HG02884 (cell line): ENCODE data around the gene KIF20A.
A peak's percentile ranks its signal among the peaks of the same experiment; 100 is the strongest.
"Not testable (repeated sequence)": the region's sequence is repeated elsewhere in the genome, so short reads cannot be mapped to it uniquely, and the experiment has no call there.

Source experiments
- ATAC-seq: cut with Tn5 transposase; IDR thresholded peaks from one replicate; pipeline ENCODE4 v1.9.1; 2021; ENCODE audit warnings: mild to moderate bottlenecking, moderate library complexity; ENCODE audit not compliant: unreplicated experiment

Gene KIF20A

DNA sequence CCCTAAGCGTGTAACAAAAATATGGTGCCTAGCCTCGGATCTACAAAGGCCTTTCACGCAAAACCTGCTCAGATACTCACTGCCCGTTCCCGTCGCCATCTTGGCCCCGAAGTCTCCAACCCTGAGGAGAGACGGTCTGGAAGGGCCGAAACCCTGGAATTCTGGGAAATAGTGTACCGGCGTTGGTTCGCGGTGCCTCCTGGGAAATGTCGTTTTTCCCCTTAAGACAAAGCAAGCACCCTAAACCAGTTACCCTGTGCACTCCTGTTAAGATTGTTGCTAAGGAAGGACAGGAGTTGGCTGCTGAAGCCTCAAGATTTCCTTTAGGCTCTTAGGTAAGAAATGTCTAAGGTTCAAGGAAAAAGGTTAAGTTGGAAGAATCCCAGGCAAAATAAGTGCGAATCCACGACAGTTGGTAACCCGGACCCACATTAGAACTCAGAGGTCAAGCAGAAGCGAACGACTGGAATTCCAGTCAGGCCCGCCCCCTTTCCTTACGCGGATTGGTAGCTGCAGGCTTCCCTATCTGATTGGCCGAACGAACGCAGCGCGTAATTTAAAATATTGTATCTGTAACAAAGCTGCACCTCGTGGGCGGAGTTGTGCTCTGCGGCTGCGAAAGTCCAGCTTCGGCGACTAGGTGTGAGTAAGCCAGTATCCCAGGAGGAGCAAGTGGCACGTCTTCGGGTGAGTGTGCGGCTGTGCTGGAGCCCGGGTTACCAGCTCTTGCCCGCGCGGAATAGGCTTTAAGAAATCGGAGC is at the start of gene KIF20A, which contains the start of gene BRD8:
Gene KIF20A, plus strand, starts transcription at position 597 of the 761 bp plus-strand sequence. CDS start 569 bp downstream, outside the sequence.
Gene BRD8, minus strand, starts transcription at position 115 of the 761 bp plus-strand sequence. Its CDS starts 16 bp downstream, at position 99.
- peak; percentile 80 for ATAC-seq

DNA sequence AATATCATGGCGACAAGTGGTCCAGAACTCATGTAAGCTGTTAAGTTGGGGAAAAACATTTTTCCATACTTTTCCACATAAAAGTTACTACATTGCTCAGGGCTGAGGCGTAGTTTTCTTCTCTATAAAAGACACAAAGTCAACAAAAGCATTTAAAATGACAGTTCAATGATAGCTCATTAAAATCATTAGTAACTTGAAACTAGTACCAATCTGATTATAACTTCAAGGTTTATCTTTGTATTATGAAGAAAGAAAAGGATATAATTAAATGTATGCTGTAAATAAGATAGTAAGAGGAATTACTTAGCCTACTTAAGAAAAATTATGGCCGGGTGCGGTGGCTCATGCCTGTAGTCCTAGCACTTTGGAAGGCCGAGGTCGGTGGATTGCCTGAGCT is 49.6 kb upstream of the KIF20A start:
- ATAC-seq: no peak

DNA sequence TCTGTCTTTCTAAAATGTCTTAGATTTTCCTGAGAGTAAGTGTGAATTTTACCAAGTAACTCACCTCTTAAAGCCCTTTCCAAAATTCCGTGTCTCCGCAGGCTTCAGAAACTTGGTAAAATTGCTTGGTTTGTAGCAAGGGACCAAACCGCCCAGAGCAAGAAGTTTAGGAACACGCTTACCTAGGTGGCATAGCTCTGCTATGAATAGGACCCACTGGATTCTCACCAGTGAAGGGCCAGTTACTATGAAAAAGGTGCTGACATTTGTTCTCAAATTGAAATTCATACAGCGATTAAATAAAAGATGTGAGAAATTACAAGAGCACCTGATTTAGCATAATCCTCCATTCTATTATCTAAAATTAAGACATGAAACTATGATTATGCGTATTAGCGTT is 46.4 kb upstream of the KIF20A start:
- ATAC-seq: no peak

DNA sequence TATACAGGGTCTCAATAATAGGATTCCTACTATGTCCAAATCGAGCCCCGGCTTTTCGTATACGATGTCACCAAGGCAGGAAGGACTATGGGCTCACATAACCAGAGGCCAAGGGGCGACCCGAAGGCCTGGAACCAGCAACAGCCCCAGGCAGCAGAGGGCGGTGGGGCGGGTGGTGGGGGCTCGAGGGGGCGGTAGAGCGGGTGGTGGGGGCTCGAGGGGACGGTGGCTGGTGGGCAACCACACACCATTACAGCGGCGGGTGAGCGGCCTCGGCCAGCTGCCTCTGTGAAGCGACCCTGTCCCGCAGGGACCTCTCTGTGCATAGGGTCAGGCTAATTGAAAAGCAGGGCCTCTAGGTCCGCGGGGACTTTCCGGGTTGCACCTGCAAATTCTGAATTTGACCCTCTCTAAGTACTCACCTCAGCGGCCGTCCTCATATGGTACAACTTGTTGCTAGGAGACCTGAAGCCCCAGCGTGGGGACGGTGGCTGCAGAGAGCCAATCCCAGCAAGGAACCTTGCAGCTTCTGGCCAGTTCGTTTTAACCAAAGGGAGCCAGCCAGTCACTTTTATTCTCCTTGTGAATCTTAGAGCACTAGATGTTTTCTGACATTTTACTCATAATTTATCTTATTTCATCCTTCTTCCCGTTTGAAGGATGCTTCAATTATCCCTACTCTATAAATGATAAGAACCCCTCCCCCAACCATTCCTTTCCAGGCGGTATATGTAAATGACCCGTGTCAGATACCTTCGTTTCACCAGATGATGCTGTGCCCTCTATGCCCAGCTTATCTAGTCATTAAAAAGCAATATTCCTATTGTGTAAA is 39.7 kb upstream of the KIF20A start, which contains the start of gene NME5:
Gene NME5, minus strand, starts transcription at position 480 of the 832 bp plus-strand sequence. CDS start 648 bp downstream, outside the sequence.
- no peak for ATAC-seq

DNA sequence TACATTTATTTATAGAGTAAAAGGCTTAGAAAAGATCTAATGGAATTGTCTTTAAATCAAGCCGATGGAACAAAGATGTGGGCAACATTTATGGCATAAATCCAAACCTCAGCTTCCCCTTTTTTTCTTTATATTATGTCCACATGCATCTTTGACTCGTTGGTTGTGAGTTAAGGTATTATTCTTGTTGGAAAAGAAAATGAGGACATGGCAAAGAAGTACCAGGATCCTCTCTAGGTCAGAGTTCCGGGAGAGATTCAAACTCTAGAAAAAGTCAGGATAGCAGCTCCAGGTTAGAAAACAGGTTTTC is 39.2 kb upstream of the KIF20A start:
- no peak for ATAC-seq

DNA sequence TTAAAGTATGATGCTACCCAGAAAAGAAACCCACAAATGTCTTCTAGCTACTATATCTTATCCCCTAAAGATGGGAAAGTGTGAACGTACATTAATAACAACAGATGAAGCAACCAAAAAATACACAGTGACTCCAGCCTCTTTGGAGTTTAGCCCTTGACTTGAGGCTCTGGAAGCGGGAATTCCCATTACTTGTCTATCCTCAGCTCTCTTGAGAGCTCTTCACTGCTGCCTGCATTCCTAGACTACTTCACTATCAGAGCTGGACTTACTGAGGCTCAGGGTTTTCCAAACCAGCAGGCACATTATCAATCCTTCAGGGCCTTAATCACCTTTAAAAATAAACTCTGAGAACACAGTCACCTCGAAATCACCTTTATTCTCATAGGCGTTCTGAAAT is 38.6 kb upstream of the KIF20A start:
- no peak for ATAC-seq

DNA sequence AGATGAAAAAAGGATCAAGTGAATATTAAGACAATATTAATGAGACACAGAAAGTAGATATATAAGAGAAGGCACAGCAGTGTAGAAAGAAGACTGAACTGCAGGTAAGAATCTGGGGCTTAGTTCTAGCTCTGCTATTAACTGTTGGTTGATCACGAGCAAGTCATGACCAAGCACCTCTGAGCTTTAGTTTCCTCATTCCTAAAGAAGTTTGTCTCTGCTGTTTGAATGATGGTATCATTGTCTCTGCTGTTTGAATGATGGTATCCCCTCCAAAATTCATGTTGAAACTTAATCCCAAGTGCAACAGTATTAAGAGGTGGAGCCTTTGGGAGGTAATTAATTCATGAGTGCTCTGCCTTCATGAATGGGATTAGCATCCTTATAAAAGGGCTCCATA is 37.2 kb upstream of the KIF20A start:
- no peak for ATAC-seq

DNA sequence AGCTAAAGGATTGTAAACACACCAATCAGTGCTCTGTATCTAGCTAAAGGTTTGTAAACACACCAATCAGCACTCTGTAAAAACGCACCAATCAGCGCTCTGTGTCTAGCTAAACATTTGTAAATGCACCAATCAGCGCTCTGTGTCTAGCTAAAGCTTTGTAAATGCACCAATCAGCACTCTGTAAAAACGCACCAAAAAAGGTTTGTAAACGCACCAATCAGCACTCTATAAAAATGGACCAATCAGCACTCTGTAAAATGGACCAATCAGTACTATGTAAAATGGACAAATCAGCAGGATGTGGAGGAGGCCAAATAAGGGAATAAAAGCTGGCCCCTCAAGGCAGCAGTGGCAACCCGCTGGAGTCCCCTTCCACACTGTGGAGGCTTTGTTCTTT is 35.3 kb upstream of the KIF20A start:
- ATAC-seq: not testable (repeated sequence)

DNA sequence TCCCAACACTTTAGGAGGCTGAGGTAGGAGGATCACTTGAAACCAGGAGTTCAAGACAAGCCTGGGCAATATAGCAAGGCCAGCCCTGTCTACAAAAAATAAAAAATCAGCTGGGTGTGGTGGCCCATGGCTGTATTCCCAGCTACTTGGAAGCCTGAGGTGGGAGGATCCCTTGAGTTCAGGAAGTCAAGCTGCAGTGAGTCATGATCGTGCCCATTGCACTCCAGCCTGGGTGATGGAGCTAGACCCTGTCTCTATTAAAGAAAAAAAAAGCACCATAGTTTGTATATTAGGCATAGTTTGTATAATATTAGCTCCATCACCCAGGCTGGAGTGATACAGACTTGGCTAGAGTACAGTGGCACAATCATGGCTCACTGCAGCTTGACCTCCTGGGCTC is 30.1 kb upstream of the KIF20A start:
- ATAC-seq: no peak

DNA sequence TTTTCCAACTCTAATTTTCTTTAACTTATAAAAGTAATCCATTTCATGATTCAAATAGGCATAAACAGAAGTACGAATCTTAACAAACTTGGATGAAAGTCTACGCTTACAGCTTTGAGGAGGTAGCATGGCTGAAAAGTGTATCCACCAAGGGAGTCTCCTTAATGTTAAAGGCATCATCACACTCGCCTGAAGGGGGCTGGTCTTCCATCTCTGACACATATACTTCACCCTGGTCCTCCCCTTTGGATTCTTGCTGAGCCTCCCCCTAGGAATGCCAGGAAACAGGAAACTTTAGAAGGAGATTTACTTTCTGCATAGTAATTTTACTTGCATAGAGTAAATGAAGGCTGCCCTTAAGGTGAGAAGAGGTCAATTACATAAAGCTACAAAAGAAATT is 29.4 kb upstream of the KIF20A start:
- ATAC-seq: no peak

DNA sequence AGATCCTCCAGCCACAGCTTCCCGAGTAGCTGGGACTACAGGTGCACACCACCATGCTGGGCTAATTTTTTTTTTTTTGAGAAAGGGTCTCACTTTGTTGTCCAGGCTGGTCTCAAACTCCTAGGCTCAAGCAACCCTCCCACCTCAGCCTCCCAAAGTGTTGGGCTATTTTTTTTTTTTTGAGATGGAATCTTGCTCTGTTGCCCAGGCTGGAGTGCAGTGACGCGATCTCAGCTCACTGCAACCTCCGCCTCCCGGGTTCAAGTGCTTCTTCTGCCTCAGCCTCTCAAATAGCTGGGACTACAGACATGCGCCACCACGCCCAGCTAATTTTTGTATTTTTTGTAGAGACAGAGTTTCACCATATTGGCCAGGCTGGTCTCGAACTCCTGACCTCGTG is 22.9 kb upstream of the KIF20A start:
- not testable (repeated sequence) for ATAC-seq

DNA sequence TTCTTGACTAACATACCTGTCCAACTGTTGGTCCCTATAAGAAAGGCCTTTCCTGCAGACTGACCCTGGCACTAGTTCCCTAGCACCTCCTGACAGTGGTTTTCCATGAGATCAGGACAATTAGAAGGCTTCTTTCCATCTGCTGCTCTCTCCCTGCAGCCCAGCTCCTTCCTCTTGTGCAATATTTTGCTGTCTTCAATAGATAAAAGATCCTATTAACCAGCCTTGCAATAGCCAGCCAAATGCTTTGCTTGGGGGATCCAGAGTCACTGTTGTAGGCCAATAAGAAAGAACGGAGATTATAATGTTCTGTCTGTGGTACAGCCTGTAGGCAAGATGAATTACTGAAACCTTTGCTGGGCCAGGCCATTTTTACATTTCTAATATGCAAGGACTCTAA is 21.3 kb upstream of the KIF20A start:
- no peak for ATAC-seq

DNA sequence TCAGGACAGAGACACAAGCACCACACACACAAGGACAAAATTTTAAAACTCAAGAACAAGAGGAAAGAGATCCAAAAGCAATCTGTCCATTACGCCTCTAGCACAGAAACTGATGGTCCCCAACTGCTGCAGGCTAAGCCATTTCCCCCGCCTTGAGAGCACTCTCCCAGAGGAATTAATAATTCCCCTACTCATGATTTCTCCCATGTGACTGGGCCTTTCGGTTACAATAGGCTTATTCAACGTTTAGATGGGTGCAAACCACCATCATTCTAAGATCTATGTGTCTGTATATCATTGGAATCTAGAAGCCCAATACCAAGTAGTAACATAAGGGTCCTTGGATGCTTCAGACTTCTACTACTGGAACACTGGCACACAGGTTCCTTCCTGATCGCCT is 19.2 kb upstream of the KIF20A start:
- ATAC-seq: no peak

DNA sequence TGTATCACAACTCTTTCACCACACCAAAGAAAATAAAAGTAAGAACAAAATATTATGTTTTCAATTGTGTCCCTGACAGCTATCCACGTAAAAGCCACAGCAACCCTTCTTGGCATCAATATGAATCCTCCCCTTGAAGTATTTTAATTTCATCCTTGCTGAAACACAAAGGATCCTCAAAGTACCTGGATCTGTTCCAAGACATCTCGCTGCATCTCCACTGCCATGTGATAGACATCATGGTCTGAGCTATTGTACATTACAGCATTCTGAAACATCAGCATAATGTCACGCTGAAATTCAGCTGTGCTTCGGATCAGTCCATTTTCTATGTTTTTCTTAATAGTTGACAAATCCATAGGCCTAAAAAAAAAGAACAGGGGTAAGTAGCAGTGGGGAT is 18.2 kb upstream of the KIF20A start:
- no peak for ATAC-seq

DNA sequence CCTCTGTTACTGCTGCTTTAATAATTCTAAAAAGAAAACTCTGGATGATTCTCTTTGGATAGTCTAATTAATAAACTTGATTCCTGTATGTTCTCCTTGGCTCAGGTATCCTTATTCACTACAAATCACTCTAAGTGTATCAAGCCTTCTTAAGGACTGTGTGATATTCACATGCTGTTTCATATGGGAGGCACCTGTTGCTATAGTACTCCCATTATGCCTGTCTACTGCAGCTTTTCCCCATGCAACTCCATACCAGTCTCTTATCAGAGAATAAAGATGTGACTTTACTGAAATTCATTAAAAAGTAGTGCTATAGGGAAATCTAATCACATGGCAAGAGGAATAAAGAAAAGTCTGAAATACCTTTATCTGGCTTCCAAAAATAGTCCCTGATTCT is 15.2 kb upstream of the KIF20A start:
- no peak for ATAC-seq

DNA sequence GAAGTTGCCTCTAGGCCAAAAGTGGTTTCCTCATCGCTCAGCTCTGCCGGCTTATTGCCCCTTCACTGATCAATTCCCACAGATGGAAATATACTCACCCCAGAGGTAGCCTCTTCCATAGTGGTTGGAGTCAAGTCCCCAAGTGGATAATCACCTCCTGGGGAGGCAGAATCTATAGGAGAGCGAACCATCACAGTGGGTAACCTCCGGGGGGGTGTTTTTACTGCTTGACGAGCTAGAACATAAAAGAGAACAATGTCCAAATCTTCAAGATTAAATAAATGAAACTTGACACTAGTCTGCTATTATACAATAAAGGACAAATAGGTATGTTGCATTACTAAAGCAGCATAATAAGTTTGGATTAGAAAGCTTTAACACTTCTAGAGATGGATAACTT is 9.8 kb upstream of the KIF20A start:
- ATAC-seq: no peak

DNA sequence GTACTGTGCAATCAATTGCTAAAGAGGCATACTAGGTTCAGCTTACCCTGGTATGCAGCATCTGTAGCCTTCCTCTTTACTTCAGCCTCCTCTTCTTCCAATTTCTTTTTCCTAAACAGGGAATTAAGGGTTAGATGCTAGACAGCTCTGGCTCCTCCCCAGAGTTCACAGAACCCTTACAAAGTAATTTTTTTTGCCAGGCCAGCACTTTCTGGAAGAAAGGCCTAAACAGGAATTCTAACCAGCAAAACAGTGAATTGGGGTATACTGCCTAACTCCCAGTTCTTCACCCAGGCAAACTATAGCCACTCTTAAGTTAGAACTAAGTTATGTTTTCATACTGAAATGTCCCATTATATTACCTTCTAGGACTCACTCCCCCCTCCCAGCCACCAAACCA is 8.6 kb upstream of the KIF20A start:
- no peak for ATAC-seq

DNA sequence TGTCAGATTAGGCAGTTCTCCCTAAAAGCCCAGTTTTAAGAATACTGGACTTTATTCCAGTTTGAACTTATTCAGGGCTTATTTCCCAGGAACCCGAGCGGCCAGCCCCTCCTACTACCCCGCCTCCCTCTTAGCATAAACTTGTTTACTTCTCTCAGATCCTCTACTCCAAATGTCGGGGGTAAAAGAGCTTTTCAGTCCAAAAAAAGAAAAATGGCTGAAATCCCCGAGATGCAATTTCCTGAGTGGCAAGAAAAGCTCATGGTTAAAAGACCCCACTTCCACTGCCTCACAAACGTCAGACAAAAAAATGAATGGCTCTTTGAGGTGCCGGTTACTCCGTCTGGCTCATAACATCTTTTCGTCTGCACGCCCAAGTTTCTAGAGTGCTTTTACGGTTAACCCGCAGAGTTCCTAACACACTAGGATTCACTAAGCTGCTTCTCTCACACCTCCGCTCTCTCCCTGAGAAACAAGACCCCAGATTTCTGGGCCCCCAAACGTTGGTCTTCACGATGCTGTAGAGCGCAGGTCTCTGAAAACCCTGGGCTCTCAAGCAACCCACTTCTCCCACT is 884 bp upstream of the KIF20A start:
- no peak for ATAC-seq

DNA sequence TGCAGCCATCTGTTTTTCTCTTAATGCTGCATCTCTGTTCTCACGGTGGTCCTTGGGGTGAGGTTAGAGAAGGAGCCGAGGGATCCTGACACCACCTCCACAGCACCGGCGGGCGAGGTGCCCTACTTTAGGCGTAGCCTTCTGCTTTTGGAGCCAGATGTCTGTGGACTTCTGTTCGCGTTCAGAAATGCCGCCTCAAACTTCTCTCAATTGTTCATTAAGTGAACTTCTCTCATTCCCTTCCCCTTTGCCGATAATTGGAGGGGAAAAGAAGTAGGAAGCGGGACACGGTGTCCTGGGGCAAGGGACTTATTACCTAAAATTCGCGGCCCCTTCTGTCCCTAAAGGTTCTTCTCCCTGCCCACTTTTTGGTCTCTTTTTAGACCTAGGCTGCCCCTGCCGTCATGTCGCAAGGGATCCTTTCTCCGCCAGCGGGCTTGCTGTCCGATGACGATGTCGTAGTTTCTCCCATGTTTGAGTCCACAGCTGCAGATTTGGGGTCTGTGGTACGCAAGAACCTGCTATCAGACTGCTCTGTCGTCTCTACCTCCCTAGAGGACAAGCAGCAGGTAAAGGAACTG is 455 bp downstream of the KIF20A start:
- ATAC-seq: no peak

DNA sequence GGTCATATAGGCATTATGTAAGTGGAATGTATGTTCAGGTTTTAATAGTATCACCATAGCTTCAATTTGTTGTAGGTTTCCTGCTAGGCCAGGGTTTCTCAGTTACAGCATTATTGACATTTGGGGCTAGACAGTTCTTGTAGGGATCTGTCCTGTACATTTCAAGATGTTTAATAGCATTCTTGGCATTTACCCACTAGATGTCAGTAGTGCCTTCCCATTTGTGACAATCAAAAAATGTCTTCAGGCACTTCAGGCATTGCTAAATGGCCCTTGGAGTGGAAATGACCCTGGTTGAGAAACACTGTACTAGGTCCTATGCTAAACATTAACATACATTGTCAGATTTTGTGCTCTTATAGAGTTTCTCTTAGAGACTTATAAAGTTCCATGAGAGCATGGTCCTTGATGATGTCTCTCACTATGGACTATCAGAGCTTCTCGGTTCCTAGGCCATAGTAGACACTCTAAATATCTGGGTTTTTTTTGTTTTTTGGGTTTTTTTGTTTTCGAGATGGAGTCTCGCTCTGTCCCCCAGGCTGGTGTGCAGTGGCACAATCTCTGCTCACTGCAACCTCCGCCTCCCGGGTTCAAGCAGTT is 1.4 kb downstream of the KIF20A start:
- ATAC-seq: no peak

DNA sequence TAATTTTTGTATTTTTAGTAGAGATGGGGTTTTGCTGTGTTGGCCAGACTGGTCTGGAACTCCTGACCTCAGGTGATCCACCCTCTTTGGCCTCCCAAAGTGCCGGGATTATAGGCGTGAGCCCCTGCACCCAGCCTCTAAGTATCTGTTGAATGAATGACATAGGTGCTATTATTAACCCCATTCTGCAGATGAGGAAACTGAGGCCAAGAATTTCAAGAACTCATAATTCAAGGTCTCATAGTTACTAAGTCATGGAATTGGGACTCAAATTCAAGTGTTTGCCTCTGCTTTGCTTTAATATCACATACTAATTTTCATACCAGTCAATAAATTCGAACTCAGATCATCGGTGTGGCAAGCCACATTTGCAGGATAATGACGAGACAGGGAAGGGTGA is 1.9 kb downstream of the KIF20A start:
- no peak for ATAC-seq
